Measurements from ENCODE around the gene WDR27.

Gene WDR27

GRCh38 chr6:169427856-169428255 is 274.0 kb downstream of the WDR27 start:
- TF ChIP-seq MYC (IDR thresholded peaks at IDR 0.05; ENCODE audit: low read depth, low read length) (no peak), CTCF (IDR thresholded peaks at IDR 0.05; ENCODE audit: low read depth, low read length) (no peak), POLR2A (IDR thresholded peaks at IDR 0.05; ENCODE audit: extremely low read depth, insufficient read length) (no peak)
- peak; percentile 19 for DNase-seq (ENCODE audit: low read depth)
- H3K4me3 ChIP-seq (ENCODE audit: low read depth, low read length), result no peak overlapping the region

GRCh38 chr6:169426611-169427010 is 275.2 kb downstream of the WDR27 start:
- no peak overlapping the region for H3K4me3 ChIP-seq (ENCODE audit: low read depth, low read length)
- no peak for TF ChIP-seq MYC (IDR thresholded peaks at IDR 0.05; ENCODE audit: low read depth, low read length)
- DNase-seq (ENCODE audit: low read depth), result no peak

GRCh38 chr6:169425628-169426370 is 276.0 kb downstream of the WDR27 start:
- peak overlapping the region; percentile 55 for H3K4me3 ChIP-seq (ENCODE audit: low read depth, low read length)
- peak; percentile 90 for DNase-seq (ENCODE audit: low read depth)
- TF ChIP-seq POLR2A (IDR thresholded peaks at IDR 0.05; ENCODE audit: extremely low read depth, insufficient read length) (no peak), CTCF (IDR thresholded peaks at IDR 0.05; ENCODE audit: low read depth, low read length) (no peak), MAX (IDR thresholded peaks at IDR 0.05; ENCODE audit: low read depth, low read length) (no peak), MYC (IDR thresholded peaks at IDR 0.05; ENCODE audit: low read depth, low read length) (no peak)

- no peak for TF ChIP-seq MAX (IDR thresholded peaks at IDR 0.05; ENCODE audit: low read depth, low read length)
- no peak for TF ChIP-seq CTCF (IDR thresholded peaks at IDR 0.05; ENCODE audit: low read depth, low read length)
- TF ChIP-seq MYC (IDR thresholded peaks at IDR 0.05; ENCODE audit: low read depth, low read length), result no peak
- no peak for TF ChIP-seq POLR2A (IDR thresholded peaks at IDR 0.05; ENCODE audit: extremely low read depth, insufficient read length)
- peak overlapping the region; percentile 64 for H3K4me3 ChIP-seq (ENCODE audit: low read depth, low read length)
- peak; percentile 54 for DNase-seq (ENCODE audit: low read depth)
Measured at GRCh38 chr6:169424821-169425240, 277.0 kb downstream of the WDR27 start.

GRCh38 chr6:169424149-169424804 is 277.6 kb downstream of the WDR27 start:
- peak; percentile 18 for DNase-seq (ENCODE audit: low read depth)
- TF ChIP-seq CTCF (IDR thresholded peaks at IDR 0.05; ENCODE audit: low read depth, low read length) (no peak), MAX (IDR thresholded peaks at IDR 0.05; ENCODE audit: low read depth, low read length) (no peak), MYC (IDR thresholded peaks at IDR 0.05; ENCODE audit: low read depth, low read length) (no peak), POLR2A (IDR thresholded peaks at IDR 0.05; ENCODE audit: extremely low read depth, insufficient read length) (no peak)
- H3K4me3 ChIP-seq (ENCODE audit: low read depth, low read length), result peak overlapping the region; percentile 64

GRCh38 chr6:169421586-169422264 is 280.1 kb downstream of the WDR27 start:
- DNase-seq (ENCODE audit: low read depth), result no peak
- H3K4me3 ChIP-seq (ENCODE audit: low read depth, low read length), result no peak overlapping the region
- TF ChIP-seq MYC (IDR thresholded peaks at IDR 0.05; ENCODE audit: low read depth, low read length), result no peak
- TF ChIP-seq MAX (IDR thresholded peaks at IDR 0.05; ENCODE audit: low read depth, low read length), result no peak
- TF ChIP-seq POLR2A (IDR thresholded peaks at IDR 0.05; ENCODE audit: extremely low read depth, insufficient read length), result no peak
- no peak for TF ChIP-seq CTCF (IDR thresholded peaks at IDR 0.05; ENCODE audit: low read depth, low read length)
